Epithelial cell of esophagus (primary cell): ENCODE measurements around the gene IL11RA.

Source experiments
- DNase-seq: peaks from one replicate; pipeline ENCODE4 v3.0.0; 2010; ENCODE audit warnings: low read depth
- H3K4me3 ChIP-seq: 2 replicates; pipeline ENCODE4 v1.5.1; 2011; ENCODE audit warnings: mild to moderate bottlenecking, low read length, control low read depth
- TF ChIP-seq, protein P1 (sequence below): IDR thresholded peaks from 2 replicates; pipeline ENCODE4 v1.5.1; 2011; ENCODE audit warnings: low read depth, mild to moderate bottlenecking, low read length, control low read depth, inconsistent platforms; ENCODE audit not compliant: insufficient read depth; ENCODE audit errors: missing control alignments

The IL11RA gene

DNA sequence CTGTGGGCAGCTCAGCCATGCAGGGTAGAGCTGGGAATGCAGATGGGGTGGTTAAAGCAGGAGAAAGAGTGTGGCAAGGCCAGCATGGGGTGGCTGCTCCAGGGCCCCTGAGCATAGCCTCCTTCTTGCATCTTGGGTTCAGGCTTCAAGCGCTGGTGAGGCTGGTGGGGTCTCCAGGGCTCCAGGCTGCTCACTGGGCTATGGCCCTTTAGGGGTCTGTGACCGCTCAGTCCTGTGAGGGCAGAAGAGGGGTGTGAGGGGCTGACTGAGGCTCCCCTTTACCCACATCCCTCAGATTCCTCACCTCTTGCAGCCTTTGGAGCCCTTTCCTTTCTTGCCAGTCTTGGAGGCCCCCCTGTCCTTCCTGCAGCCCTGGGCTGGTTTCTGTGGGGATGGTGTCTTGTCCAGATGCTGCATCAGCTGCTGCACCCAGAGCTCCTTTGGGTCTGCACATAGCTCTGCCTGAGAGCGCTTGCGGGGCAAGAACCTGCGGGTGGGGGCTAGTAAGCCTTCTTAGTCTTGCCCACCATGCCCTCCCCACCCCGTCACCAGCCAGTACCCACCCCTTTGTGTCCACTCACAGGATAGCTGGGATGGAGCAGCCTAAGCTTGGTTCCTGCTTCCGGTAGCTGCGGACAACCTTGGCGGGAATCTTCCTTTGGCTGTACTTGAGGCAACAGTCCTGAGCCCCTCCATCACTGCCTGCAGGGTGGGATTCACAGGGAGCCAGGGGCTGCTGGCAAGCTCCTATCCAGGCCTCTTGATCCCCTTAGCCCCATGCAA, 57.4 kb downstream of the IL11RA start:
- DNase-seq, result no peak
- H3K4me3 ChIP-seq, result no peak overlapping the region
- TF ChIP-seq, protein P1, sequence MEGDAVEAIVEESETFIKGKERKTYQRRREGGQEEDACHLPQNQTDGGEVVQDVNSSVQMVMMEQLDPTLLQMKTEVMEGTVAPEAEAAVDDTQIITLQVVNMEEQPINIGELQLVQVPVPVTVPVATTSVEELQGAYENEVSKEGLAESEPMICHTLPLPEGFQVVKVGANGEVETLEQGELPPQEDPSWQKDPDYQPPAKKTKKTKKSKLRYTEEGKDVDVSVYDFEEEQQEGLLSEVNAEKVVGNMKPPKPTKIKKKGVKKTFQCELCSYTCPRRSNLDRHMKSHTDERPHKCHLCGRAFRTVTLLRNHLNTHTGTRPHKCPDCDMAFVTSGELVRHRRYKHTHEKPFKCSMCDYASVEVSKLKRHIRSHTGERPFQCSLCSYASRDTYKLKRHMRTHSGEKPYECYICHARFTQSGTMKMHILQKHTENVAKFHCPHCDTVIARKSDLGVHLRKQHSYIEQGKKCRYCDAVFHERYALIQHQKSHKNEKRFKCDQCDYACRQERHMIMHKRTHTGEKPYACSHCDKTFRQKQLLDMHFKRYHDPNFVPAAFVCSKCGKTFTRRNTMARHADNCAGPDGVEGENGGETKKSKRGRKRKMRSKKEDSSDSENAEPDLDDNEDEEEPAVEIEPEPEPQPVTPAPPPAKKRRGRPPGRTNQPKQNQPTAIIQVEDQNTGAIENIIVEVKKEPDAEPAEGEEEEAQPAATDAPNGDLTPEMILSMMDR, result no peak

DNA sequence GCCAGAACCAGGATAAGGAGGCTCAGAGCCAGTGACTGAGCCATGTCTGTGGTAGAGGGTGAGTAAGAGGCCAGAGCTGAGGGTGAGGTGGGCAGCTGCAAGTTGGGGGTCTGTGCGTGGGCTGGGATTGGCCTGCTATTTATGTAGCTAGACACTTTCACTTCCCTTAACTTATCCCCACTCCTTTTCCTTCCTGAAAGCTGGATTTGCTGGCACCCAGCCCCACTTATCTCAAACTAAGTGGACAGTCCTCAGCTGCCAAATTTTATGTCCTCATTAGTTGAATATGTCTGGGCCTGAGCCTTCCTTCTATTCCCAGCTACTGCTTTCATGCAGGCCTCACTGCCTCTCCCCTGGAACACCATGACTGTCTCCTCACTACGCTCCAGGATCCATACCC, 58.0 kb downstream of the IL11RA start, which contains the start of gene CCL21:
TSS of gene CCL21 (minus strand) at position 114 of the 400 bp plus-strand sequence. CDS start at position 44, 70 bp downstream.
- H3K4me3 ChIP-seq, result no peak within 1 kb of the TSS
- TF ChIP-seq, protein P1, result no peak
- DNase-seq, result no peak
